GM23338 (cell line): Measurements from ENCODE around the gene MRPL32. TPM values are rescaled to one million over a fixed set of nuclear protein-coding genes. Genes with fewer than 3 reads are reported as not detected.

Experiments used
- ATAC-seq: fragments of 200-7000 bp; cut with Tn5 transposase; 3 replicates; pipeline ENCODE4 v1.9.1; 2020
- DNase-seq: peaks from one replicate; pipeline ENCODE4 v3.0.0-alpha.2; 2015; ENCODE audit warnings: low spot score
- H2AFZ ChIP-seq: fragments of 200-600 bp; sonication (generic); 2 replicates; pipeline ENCODE4 v1.8.0; 2016; ENCODE audit warnings: antibody characterized with exemption, mild to moderate bottlenecking, moderate library complexity
- H3F3A ChIP-seq: fragments of 200-600 bp; sonication (generic); replicated peaks from 2 replicates; pipeline ENCODE4 v1.8.0; 2017; ENCODE audit warnings: antibody characterized with exemption, mixed run types, low read depth
- H3K27ac ChIP-seq: fragments of 200-600 bp; sonication (generic); 2 replicates; pipeline ENCODE4 v1.6.1; 2016; ENCODE audit warnings: low read depth
- H3K27me3 ChIP-seq: fragments of 200-600 bp; sonication (generic); 2 replicates; pipeline ENCODE4 v1.8.0; 2016; ENCODE audit warnings: mild to moderate bottlenecking, mixed run types, moderate library complexity; ENCODE audit not compliant: insufficient read depth
- H3K36me3 ChIP-seq: fragments of 200-600 bp; sonication (generic); 2 replicates; pipeline ENCODE4 v1.8.0; 2016; ENCODE audit warnings: mild to moderate bottlenecking; ENCODE audit not compliant: insufficient read depth
- H3K4me1 ChIP-seq: fragments of 200-600 bp; sonication (generic); 2 replicates; pipeline ENCODE4 v1.8.0; 2016; ENCODE audit warnings: mild to moderate bottlenecking, moderate library complexity; ENCODE audit not compliant: insufficient read depth
- H3K4me2 ChIP-seq: fragments of 200-600 bp; sonication (generic); 2 replicates; pipeline ENCODE4 v1.7.1; 2017; ENCODE audit warnings: mixed run types
- H3K4me3 ChIP-seq: fragments of 200-600 bp; sonication (generic); 2 replicates; pipeline ENCODE4 v1.6.1; 2016; ENCODE audit warnings: mixed run types
- H3K79me2 ChIP-seq: fragments of 200-600 bp; sonication (generic); replicated peaks from 2 replicates; pipeline ENCODE4 v1.8.0; 2017; ENCODE audit warnings: mild to moderate bottlenecking; ENCODE audit not compliant: insufficient read depth
- H3K9me2 ChIP-seq: fragments of 200-600 bp; sonication (generic); 2 replicates; pipeline ENCODE4 v1.8.0; 2017; ENCODE audit not compliant: insufficient read depth
- H4K20me1 ChIP-seq: fragments of 200-600 bp; sonication (generic); replicated peaks from 2 replicates; pipeline ENCODE4 v1.8.0; 2017; ENCODE audit warnings: mild to moderate bottlenecking; ENCODE audit not compliant: insufficient read depth
- H3K27ac Mint-ChIP-seq: 2 replicates; pipeline ENCODE4 v1.8.0; 2020; ENCODE audit warnings: inconsistent platforms, mild to moderate bottlenecking, moderate library complexity, mixed read lengths
- H3K27me3 Mint-ChIP-seq: 3 replicates; pipeline ENCODE4 v1.8.0; 2022; ENCODE audit warnings: low read depth, mild to moderate bottlenecking, moderate library complexity, mixed read lengths, inconsistent platforms; ENCODE audit not compliant: insufficient read depth, poor library complexity
- H3K36me3 Mint-ChIP-seq: 3 replicates; pipeline ENCODE4 v1.8.0; 2021; ENCODE audit warnings: low read depth, mild to moderate bottlenecking, inconsistent platforms, moderate library complexity, mixed read lengths
- H3K4me1 Mint-ChIP-seq: 3 replicates; pipeline ENCODE4 v1.8.0; 2020; ENCODE audit warnings: mild to moderate bottlenecking, inconsistent platforms, mixed read lengths
- H3K4me3 Mint-ChIP-seq: 3 replicates; pipeline ENCODE4 v1.8.0; 2021; ENCODE audit warnings: moderate library complexity, mild to moderate bottlenecking, inconsistent platforms, mixed read lengths
- H3K9me3 Mint-ChIP-seq: 3 replicates; pipeline ENCODE4 v1.8.0; 2020; ENCODE audit warnings: moderate library complexity, mild to moderate bottlenecking, inconsistent platforms, mixed read lengths
- CREB1 ChIP-seq: fragments of 250-450 bp; sonication (Bioruptor Pico); IDR thresholded peaks from 2 replicates; pipeline ENCODE4 v1.5.0; 2020; ENCODE audit warnings: low read depth, mild to moderate bottlenecking, moderate library complexity
- EZH2 ChIP-seq: fragments of 200-600 bp; sonication (generic); IDR thresholded peaks from one replicate; pipeline ENCODE4 v1.8.0; 2017; ENCODE audit warnings: antibody characterized with exemption, mild to moderate bottlenecking, low read depth; ENCODE audit not compliant: unreplicated experiment
- EZH2phosphoT487 ChIP-seq: fragments of 200-600 bp; sonication (generic); IDR thresholded peaks from one replicate; pipeline ENCODE4 v1.8.1; 2018; ENCODE audit warnings: antibody characterized with exemption; ENCODE audit not compliant: unreplicated experiment
- JUNB ChIP-seq: IDR thresholded peaks from one replicate; pipeline ENCODE4 v1.6.1; 2016; ENCODE audit warnings: antibody characterized with exemption; ENCODE audit not compliant: unreplicated experiment
- NANOG ChIP-seq: IDR thresholded peaks from 2 replicates; pipeline ENCODE4 v1.6.1; 2016; ENCODE audit warnings: antibody characterized with exemption, borderline replicate concordance
- POLR2AphosphoS5 ChIP-seq: IDR thresholded peaks from 2 replicates; pipeline ENCODE4 v1.6.1; 2016; ENCODE audit warnings: antibody characterized with exemption, low read depth
- STAT1 ChIP-seq: IDR thresholded peaks from one replicate; pipeline ENCODE4 v1.6.1; 2016; ENCODE audit warnings: antibody characterized with exemption; ENCODE audit not compliant: unreplicated experiment
- ZNF114 ChIP-seq: fragments of 250-450 bp; sonication (Bioruptor Pico); IDR thresholded peaks from 2 replicates; pipeline ENCODE4 v1.5.0; 2020; ENCODE audit warnings: mild to moderate bottlenecking, moderate library complexity
- ZNF331 ChIP-seq: fragments of 250-450 bp; sonication (Bioruptor Pico); IDR thresholded peaks from 2 replicates; pipeline ENCODE4 v1.5.0; 2020; ENCODE audit warnings: low read depth, mild to moderate bottlenecking, moderate library complexity
- polyA plus RNA-seq: library from polyadenylated mRNA; unstranded; fragments of >200 nt; fragmentation: Nextera tagmentation; extraction: Ambion mirVana; gene quantifications from 2 replicates; pipeline ENCODE4 v1.2.1, GENCODE V29; 2016
- total RNA-seq: library from RNA; depleted of rRNA; stranded (reverse); fragments of >200 nt; shearing (Covaris generic); gene quantifications from 2 replicates; pipeline ENCODE4 v1.2.3, GENCODE V29; 2014
- TF ChIP-seq, protein P1 (sequence below): IDR thresholded peaks from one replicate; pipeline ENCODE4 v1.6.1; 2018; ENCODE audit warnings: antibody characterized with exemption; ENCODE audit not compliant: unreplicated experiment
- TF ChIP-seq, protein P2 (sequence below), 2 experiments: fragments of 200-600 bp in 1 of 2; sonication (generic) in 1 of 2; conservative IDR thresholded peaks; 2 replicates each; pipeline versions ENCODE4 v1.5.1 to v1.6.1; 2016 to 2017; ENCODE audit warnings: antibody characterized with exemption in 2 of 2, low read depth in 2 of 2, mild to moderate bottlenecking in 2 of 2, moderate library complexity in 1 of 2
- TF ChIP-seq, protein P3 (sequence below): fragments of 250-450 bp; sonication (Bioruptor Pico); IDR thresholded peaks from 2 replicates; pipeline ENCODE4 v1.5.0; 2020; ENCODE audit warnings: mild to moderate bottlenecking, moderate library complexity
- TF ChIP-seq, protein P4 (sequence below): IDR thresholded peaks from 2 replicates; pipeline ENCODE4 v1.6.1; 2016; ENCODE audit warnings: antibody characterized with exemption

Gene MRPL32
- total and polyA plus RNA-seq, 2 experiments from 2014 or later, result 93.4 to 303 TPM

DNA sequence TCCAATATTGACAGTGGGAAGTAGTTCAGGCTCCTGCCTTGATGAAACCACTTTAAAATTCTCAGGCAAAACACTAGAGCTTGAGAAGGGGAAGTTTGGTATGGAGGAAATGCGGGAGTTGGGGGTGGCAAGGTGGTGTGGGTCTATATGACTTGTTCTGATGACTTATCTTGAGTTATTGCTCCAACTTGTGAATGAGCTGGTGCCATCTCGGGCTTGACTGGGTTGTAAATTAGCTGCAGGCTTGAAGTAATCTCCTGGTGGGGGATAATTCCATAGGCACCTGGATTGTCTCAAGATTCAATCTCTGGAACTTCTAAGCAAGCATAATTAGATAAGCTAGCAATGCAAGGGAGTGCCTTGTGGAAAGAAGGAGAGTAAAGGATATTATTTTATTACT is 29.0 kb downstream of the MRPL32 start:
- no peaks in the 10 kb centered on the region for H3K27me3 Mint-ChIP-seq
- Histone ChIP-seq H3K4me2 (no peak overlapping the region), H2AFZ (no peak overlapping the region), H3K79me2 (no peaks in the 10 kb centered on the region), H3K36me3 (no peaks in the 10 kb centered on the region; the same call in 1 of the 2 replicates), H3K9me2 (no peaks in the 10 kb centered on the region), H3F3A (no peaks in the 10 kb centered on the region), H3K4me1 (peaks cover 22% of the 10 kb centered on the region; the same call in 1 of the 2 replicates), H3K27me3 (no peaks in the 10 kb centered on the region), H4K20me1 (no peaks in the 10 kb centered on the region), H3K4me3 (no peak overlapping the region), H3K27ac (no peak overlapping the region)
- peaks cover 33% of the 10 kb centered on the region for H3K9me3 Mint-ChIP-seq
- no peak for TF ChIP-seq NANOG
- TF ChIP-seq, protein P1, sequence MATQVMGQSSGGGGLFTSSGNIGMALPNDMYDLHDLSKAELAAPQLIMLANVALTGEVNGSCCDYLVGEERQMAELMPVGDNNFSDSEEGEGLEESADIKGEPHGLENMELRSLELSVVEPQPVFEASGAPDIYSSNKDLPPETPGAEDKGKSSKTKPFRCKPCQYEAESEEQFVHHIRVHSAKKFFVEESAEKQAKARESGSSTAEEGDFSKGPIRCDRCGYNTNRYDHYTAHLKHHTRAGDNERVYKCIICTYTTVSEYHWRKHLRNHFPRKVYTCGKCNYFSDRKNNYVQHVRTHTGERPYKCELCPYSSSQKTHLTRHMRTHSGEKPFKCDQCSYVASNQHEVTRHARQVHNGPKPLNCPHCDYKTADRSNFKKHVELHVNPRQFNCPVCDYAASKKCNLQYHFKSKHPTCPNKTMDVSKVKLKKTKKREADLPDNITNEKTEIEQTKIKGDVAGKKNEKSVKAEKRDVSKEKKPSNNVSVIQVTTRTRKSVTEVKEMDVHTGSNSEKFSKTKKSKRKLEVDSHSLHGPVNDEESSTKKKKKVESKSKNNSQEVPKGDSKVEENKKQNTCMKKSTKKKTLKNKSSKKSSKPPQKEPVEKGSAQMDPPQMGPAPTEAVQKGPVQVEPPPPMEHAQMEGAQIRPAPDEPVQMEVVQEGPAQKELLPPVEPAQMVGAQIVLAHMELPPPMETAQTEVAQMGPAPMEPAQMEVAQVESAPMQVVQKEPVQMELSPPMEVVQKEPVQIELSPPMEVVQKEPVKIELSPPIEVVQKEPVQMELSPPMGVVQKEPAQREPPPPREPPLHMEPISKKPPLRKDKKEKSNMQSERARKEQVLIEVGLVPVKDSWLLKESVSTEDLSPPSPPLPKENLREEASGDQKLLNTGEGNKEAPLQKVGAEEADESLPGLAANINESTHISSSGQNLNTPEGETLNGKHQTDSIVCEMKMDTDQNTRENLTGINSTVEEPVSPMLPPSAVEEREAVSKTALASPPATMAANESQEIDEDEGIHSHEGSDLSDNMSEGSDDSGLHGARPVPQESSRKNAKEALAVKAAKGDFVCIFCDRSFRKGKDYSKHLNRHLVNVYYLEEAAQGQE, result no peak
- TF ChIP-seq, protein P2, sequence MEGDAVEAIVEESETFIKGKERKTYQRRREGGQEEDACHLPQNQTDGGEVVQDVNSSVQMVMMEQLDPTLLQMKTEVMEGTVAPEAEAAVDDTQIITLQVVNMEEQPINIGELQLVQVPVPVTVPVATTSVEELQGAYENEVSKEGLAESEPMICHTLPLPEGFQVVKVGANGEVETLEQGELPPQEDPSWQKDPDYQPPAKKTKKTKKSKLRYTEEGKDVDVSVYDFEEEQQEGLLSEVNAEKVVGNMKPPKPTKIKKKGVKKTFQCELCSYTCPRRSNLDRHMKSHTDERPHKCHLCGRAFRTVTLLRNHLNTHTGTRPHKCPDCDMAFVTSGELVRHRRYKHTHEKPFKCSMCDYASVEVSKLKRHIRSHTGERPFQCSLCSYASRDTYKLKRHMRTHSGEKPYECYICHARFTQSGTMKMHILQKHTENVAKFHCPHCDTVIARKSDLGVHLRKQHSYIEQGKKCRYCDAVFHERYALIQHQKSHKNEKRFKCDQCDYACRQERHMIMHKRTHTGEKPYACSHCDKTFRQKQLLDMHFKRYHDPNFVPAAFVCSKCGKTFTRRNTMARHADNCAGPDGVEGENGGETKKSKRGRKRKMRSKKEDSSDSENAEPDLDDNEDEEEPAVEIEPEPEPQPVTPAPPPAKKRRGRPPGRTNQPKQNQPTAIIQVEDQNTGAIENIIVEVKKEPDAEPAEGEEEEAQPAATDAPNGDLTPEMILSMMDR (conservative IDR thresholded peaks at IDR 0.05; ENCODE audit: low read depth in 2 of 2), result no peak
- TF ChIP-seq, protein P3, sequence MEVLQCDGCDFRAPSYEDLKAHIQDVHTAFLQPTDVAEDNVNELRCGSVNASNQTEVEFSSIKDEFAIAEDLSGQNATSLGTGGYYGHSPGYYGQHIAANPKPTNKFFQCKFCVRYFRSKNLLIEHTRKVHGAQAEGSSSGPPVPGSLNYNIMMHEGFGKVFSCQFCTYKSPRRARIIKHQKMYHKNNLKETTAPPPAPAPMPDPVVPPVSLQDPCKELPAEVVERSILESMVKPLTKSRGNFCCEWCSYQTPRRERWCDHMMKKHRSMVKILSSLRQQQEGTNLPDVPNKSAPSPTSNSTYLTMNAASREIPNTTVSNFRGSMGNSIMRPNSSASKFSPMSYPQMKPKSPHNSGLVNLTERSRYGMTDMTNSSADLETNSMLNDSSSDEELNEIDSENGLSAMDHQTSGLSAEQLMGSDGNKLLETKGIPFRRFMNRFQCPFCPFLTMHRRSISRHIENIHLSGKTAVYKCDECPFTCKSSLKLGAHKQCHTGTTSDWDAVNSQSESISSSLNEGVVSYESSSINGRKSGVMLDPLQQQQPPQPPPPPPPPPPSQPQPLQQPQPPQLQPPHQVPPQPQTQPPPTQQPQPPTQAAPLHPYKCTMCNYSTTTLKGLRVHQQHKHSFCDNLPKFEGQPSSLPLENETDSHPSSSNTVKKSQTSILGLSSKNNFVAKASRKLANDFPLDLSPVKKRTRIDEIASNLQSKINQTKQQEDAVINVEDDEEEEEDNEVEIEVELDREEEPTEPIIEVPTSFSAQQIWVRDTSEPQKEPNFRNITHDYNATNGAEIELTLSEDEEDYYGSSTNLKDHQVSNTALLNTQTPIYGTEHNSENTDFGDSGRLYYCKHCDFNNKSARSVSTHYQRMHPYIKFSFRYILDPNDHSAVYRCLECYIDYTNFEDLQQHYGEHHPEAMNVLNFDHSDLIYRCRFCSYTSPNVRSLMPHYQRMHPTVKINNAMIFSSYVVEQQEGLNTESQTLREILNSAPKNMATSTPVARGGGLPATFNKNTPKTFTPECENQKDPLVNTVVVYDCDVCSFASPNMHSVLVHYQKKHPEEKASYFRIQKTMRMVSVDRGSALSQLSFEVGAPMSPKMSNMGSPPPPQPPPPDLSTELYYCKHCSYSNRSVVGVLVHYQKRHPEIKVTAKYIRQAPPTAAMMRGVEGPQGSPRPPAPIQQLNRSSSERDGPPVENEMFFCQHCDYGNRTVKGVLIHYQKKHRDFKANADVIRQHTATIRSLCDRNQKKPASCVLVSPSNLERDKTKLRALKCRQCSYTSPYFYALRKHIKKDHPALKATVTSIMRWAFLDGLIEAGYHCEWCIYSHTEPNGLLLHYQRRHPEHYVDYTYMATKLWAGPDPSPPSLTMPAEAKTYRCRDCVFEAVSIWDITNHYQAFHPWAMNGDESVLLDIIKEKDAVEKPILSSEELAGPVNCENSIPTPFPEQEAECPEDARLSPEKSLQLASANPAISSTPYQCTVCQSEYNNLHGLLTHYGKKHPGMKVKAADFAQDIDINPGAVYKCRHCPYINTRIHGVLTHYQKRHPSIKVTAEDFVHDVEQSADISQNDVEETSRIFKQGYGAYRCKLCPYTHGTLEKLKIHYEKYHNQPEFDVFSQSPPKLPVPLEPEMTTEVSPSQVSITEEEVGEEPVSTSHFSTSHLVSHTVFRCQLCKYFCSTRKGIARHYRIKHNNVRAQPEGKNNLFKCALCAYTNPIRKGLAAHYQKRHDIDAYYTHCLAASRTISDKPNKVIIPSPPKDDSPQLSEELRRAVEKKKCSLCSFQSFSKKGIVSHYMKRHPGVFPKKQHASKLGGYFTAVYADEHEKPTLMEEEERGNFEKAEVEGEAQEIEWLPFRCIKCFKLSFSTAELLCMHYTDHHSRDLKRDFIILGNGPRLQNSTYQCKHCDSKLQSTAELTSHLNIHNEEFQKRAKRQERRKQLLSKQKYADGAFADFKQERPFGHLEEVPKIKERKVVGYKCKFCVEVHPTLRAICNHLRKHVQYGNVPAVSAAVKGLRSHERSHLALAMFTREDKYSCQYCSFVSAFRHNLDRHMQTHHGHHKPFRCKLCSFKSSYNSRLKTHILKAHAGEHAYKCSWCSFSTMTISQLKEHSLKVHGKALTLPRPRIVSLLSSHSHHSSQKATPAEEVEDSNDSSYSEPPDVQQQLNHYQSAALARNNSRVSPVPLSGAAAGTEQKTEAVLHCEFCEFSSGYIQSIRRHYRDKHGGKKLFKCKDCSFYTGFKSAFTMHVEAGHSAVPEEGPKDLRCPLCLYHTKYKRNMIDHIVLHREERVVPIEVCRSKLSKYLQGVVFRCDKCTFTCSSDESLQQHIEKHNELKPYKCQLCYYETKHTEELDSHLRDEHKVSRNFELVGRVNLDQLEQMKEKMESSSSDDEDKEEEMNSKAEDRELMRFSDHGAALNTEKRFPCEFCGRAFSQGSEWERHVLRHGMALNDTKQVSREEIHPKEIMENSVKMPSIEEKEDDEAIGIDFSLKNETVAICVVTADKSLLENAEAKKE, result no peak
- no peak for TF ChIP-seq POLR2AphosphoS5
- no peak for TF ChIP-seq ZNF331 (CRISPR knock-in tag)
- TF ChIP-seq STAT1, result no peak
- TF ChIP-seq, protein P4, sequence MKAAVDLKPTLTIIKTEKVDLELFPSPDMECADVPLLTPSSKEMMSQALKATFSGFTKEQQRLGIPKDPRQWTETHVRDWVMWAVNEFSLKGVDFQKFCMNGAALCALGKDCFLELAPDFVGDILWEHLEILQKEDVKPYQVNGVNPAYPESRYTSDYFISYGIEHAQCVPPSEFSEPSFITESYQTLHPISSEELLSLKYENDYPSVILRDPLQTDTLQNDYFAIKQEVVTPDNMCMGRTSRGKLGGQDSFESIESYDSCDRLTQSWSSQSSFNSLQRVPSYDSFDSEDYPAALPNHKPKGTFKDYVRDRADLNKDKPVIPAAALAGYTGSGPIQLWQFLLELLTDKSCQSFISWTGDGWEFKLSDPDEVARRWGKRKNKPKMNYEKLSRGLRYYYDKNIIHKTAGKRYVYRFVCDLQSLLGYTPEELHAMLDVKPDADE, result no peak
- no peak for TF ChIP-seq ZNF114 (CRISPR knock-in tag)
- TF ChIP-seq JUNB, result no peak
- TF ChIP-seq EZH2, result no peak
- no peak for TF ChIP-seq CREB1
- no peak for TF ChIP-seq EZH2phosphoT487
- H3K27ac Mint-ChIP-seq, result no peak overlapping the region
- DNase-seq (no peak), ATAC-seq (no peak)
- H3K36me3 Mint-ChIP-seq, result peaks cover 15% of the 10 kb centered on the region; the same call in 1 of the 3 replicates
- peaks cover 17% of the 10 kb centered on the region for H3K4me1 Mint-ChIP-seq
- H3K4me3 Mint-ChIP-seq, result no peak overlapping the region
